Activated effector memory CD4-positive, alpha-beta T cell treated with anti-CD3 and anti-CD28 coated beads, Interleukin-2, amount 50 U/mL, for 16 hours (primary cell): ENCODE results near the gene UCN2.
"Not testable (repeated sequence)": the region's sequence is repeated elsewhere in the genome, so short reads cannot be mapped to it uniquely, and the experiment has no call there.

Experiments used
- DNase-seq: peaks from one replicate; pipeline ENCODE4 v3.0.0-alpha.2; 2020

Gene UCN2

DNA sequence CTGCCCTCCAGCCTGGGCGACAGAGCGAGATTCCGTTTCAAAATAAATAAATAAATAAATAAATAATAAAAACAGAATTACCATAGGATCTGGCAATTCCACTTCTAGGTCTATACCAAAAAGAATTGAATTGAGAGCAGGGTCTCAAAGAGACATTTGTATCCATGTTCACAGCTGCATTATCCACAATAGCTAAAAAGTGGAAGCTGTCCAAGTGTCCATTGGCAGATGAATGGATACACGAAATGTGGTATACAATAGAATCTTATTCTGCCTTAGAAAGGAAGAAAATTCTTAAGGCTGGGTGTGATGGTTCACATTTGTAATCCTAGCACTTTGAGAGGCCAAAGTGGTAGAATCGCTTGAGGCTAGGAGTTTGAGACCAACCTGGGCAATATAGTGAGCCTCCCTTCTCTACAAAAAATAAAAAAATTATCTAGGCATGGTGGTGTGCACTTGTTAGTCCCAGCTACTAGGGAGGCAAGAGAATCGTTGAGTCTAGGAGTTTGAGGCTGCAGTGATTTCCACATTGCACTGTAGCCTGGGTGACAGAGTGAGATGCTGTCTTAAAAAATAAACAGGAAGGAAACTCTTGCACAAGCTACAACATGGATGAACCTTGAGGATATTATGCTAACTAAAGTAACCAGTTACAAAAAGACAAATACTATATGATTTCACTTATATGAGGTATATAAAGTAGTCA is 31.2 kb downstream of the UCN2 start:
- DNase-seq, result no peak

DNA sequence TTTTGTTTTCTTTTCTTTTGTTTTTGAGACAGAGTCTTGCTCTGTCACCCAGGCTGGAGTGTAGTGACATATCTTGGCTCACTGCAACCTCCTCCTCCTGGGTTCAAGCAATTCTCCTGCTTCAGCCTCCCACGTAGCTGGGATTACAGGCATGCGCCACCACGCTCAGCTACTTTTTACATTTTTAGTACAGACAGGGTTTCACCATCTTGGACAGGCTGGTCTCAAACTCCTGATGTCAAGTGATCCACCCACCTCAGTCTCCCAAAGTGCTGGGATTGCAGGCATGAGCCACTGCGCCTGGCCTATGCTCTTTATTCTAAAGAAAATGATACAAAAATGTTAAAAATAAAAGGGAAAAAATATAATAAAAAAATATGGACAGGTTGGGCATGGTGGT is 32.9 kb downstream of the UCN2 start:
- DNase-seq, result not testable (repeated sequence)

DNA sequence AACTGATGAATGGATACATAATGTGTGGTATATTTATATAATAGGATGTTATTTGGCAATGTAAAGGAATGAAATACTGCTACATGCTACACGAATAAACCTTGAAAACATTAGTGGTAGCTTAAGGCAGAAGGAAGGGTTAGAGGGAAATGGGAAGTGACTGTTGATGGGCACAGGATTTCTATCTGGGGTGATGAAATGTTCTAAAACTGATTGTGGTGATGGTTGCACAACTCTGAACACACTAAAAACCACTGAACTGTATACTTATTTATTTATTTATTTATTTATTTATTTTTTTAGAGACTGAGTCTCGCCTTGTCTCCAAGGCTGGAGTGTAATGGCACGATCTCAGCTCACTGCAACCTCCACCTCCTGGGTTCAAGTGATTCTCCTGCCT is 34.8 kb downstream of the UCN2 start:
- DNase-seq, result no peak

DNA sequence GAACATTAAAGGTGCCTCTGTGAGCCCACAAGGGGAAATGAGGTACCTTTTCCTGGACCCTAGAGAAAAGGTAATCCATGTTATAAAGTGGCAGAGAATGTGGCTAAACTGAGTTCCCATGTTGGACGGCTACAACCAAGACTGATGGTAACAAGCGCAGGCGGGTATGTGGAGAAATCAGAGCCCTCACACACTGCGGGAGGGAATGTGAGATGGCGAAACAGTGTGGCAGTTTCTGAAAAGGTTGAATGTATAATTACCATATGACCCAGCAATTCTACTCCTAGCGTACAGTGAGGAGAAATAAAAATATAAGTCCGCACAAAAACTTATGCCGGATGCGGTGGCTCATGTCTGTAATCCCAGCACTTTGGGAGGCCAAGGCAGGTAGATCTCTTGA is 35.5 kb downstream of the UCN2 start:
- no peak for DNase-seq

DNA sequence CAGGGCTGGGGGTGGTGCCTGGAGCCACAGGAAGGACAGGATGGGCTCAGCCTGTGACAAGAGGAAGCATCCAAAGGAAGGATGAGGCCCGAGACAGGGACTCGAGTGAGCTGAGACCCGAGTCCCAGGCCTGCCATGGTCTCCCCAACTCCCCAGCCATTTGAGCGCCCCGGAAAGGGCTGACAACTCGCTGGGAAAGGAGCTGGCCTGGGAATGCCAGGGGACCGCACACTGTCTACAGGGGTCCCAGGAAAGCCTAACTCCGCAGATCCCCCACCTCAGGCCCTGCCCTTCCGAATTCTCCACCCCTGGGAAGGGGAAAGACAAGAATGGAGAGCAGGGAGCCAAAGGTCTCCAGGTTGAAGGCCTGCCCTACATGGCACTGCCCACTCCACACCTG is 38.6 kb downstream of the UCN2 start:
- DNase-seq, result no peak

DNA sequence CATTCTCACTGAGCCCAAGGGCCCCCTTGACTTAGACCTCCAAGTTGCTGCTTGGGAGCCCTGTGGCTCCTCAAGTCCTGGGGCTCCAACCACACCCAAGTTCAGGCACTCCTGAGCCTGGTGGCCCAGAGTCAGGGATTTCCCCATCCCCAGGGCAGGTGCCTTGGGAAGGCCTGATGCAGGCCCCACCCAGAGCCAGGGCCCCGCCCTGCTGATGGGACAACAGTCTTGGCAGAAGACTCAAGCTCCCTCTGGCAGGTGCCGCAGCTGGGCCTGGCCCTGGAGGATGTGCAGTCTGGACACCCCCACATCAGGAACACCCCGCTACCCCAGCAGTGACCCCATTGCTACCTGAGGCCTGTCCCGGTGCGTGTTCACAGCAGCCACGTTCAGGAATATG is 41.9 kb downstream of the UCN2 start:
- no peak for DNase-seq

DNA sequence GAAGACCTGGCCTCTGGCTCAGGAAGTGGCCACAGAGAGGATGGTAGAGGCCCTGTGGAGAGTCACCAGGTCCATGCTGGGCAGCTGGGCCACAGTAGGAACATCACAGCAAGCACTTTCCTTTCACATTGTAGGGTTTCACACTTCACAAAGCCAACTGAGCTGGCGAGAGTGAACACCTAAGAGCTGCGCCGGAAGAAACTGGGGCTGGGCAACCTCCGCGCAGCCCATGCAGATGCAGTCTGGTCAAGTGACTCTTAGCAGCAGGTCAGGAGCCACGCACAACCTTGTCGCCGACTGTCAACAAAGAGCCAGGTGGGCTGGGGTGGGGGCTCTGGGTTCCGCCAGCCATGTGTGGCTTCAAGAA is 44.3 kb downstream of the UCN2 start:
- no peak for DNase-seq

DNA sequence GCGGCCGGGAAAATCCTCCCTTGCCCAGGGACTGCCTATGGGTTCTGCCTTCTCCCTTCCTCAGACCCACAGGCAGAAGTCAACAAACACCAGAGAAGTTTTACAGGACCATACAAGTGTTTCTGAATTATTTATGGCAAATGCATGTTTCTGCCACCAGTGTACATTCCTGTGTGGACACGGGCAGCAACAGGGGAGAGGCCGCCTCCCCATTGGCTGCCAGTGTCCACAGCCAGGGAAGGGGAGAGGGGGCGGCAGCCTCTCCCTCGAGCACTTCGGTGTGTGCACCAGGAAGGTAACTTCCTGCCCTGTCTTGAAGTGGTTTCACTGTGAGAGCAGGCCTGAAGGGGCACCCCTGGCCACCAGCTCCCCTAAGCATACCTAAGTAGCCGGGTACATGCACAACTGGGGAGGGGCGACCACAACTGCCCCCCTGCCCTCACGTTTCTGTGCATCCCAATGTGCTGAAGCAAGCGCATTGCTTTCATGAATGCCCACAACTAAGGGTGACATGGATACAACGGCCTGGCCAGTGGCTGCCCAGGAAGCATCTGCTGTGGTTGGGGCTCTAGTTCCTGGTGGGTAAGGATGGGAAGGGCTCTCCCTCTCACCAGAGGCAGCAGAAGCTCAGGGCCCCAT is 44.8 kb downstream of the UCN2 start:
- no peak for DNase-seq

DNA sequence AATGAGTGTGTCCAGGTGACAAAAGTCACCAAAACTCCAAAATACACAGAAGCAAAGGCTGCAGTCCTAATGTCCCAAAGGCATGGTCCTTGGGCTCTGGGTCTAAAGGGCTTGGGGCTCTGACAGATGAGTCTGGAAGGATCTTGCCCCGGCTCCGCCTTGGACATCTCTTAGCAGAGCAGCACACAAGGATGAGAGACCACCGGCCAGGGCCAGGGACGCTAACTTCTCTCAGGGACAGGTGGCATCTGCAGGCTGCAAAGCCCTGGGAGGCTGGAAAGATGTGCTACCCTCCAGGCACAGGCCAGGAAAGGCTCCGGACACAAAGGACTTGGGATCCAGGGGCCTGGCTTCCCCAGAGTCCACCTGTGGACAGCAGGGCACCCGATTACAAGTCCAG is 45.5 kb downstream of the UCN2 start:
- DNase-seq, result no peak

DNA sequence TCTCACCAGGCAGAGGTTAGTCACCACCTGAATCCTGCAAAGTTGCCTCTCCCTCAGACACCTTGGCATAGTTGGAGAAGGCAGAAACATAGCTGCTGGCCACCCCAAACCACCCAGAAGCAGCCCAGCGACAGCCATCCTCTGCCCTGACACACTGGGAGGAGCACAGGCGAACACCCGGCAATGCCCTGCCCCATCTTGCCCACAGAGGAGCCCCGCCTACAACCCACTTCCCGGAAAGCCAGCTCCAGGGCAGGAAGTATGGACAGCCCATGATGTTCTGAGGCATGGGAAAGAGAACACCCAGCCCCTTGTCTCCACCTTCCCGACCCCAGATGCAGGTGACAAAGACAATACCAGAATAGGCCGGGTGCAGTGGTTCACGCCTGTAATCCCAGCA is 47.0 kb downstream of the UCN2 start:
- peak; percentile 71 for DNase-seq

DNA sequence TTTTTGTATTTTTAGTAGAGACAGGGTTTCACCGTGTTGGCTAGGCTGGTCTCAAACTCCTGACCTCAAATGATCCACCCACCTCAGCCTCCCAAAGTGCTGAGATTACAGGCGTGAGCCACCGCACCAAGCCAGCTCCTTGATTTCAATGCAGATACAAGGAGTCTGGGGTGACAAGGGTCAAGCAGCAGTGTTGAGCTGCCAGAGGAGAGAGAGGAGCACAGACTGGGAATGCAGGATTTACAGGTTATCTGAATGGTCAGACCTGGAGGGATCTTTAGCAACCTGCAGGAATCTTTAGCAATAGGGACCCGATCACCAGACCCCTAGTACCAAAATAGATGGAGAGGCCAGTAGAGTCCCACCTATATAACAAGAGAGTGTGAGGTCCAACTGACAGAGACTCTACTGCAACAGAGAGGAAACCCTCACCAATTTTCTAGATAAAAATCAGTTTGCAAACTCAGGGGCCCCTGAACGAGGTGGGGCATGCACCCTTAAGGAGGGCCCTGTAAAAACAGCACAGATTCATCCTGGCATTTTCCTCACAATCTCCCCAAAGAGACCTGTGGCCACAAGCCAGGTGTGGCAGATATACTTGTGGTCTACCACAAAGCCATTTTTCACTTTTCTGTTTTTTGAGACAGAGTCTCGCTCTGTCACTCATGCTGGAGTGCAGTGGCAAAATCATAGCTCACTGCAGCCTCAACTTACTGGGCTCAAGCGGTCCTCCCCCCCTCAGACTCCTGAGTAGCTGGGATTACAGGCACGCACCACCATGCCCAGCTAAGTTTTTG is 49.0 kb downstream of the UCN2 start:
- no peak for DNase-seq
